Cardiac muscle cell (in vitro differentiated cells and primary cell): ENCODE measurements around the gene HMOX1. TPM values are rescaled to one million over a fixed set of nuclear protein-coding genes. Genes with fewer than 3 reads are reported as not detected.

Experiments used
- DNase-seq, 2 donors: peaks; one replicate each; pipeline versions ENCODE4 v3.0.0 to v3.0.0-alpha.2; 2010 to 2017; ENCODE audit warnings: low read depth in 1 of 2, low spot score in 1 of 2
- H3K27ac ChIP-seq: fragments of 200-600 bp; sonication (generic); 2 replicates; pipeline ENCODE4 v1.5.1; 2016
- H3K27me3 ChIP-seq: fragments of 200-600 bp; sonication (generic); 2 replicates; pipeline ENCODE4 v1.6.0; 2016; ENCODE audit warnings: control low read depth
- H3K36me3 ChIP-seq: fragments of 200-600 bp; sonication (generic); 2 replicates; pipeline ENCODE4 v1.5.1; 2016; ENCODE audit warnings: control low read depth
- H3K4me1 ChIP-seq: fragments of 200-600 bp; sonication (generic); 2 replicates; pipeline ENCODE4 v1.8.1; 2017; ENCODE audit warnings: low read depth, mild to moderate bottlenecking, mixed run types
- H3K4me3 ChIP-seq: fragments of 200-600 bp; sonication (generic); 2 replicates; pipeline ENCODE4 v1.5.1; 2016; ENCODE audit warnings: mild to moderate bottlenecking
- H3K9me3 ChIP-seq: fragments of 200-600 bp; sonication (generic); 2 replicates; pipeline ENCODE4 v1.5.1; 2017; ENCODE audit warnings: low read depth, mild to moderate bottlenecking, control low read depth
- CTCF ChIP-seq: IDR thresholded peaks from 2 replicates; pipeline ENCODE4 v1.5.1; 2012; ENCODE audit warnings: low read depth, mild to moderate bottlenecking, low read length
- polyA plus RNA-seq: library from polyadenylated mRNA; unstranded; fragments of >200 nt; fragmentation: Nextera tagmentation; extraction: Ambion mirVana; gene quantifications from 2 replicates; pipeline ENCODE4 v1.2.1, GENCODE V29; 2016
- total RNA-seq: library from RNA; depleted of rRNA; stranded (reverse); fragments of >200 nt; gene quantifications from 2 replicates; pipeline ENCODE4 v1.2.3, GENCODE V29; 2016

Gene HMOX1
- total and polyA plus RNA-seq, 2 experiments from 2014 or later: 1.6 to 2.1 TPM

GRCh38 chr22:35440129-35440528 is 59.2 kb downstream of the HMOX1 start:
- H3K4me1 ChIP-seq: no peaks in the 10 kb centered on the region
- H3K36me3 ChIP-seq: no peaks in the 10 kb centered on the region
- no peaks in the 10 kb centered on the region for H3K9me3 ChIP-seq
- H3K27ac ChIP-seq: no peak overlapping the region
- no peak for DNase-seq
- no peak for TF ChIP-seq CTCF
- no peaks in the 10 kb centered on the region for H3K27me3 ChIP-seq
- no peak overlapping the region for H3K4me3 ChIP-seq

- no peak for TF ChIP-seq CTCF
- Histone ChIP-seq H3K9me3 (no peaks in the 10 kb centered on the region), H3K27ac (no peak overlapping the region), H3K4me1 (no peaks in the 10 kb centered on the region), H3K36me3 (no peaks in the 10 kb centered on the region), H3K27me3 (no peaks in the 10 kb centered on the region), H3K4me3 (no peak overlapping the region)
- no peak for DNase-seq
These were observed 60.7 kb downstream of the HMOX1 start for GRCh38 chr22:35441489-35442100.

- H3K4me1 ChIP-seq: no peaks in the 10 kb centered on the region
- H3K9me3 ChIP-seq: no peaks in the 10 kb centered on the region
- TF ChIP-seq CTCF: no peak
- no peaks in the 10 kb centered on the region for H3K27me3 ChIP-seq
- DNase-seq: no peak
- H3K27ac ChIP-seq: no peak overlapping the region
- H3K36me3 ChIP-seq: no peaks in the 10 kb centered on the region
- H3K4me3 ChIP-seq: no peak overlapping the region
These were observed 61.6 kb downstream of the HMOX1 start for GRCh38 chr22:35442471-35442870.

GRCh38 chr22:35443338-35443737 is 62.4 kb downstream of the HMOX1 start:
- no peaks in the 10 kb centered on the region for H3K4me1 ChIP-seq
- no peak overlapping the region for H3K4me3 ChIP-seq
- H3K27ac ChIP-seq: no peak overlapping the region
- H3K9me3 ChIP-seq: no peaks in the 10 kb centered on the region
- no peaks in the 10 kb centered on the region for H3K27me3 ChIP-seq
- no peak for DNase-seq
- TF ChIP-seq CTCF: no peak
- H3K36me3 ChIP-seq: no peaks in the 10 kb centered on the region

Other genes with a start within 250 kb of the HMOX1 start
- gene HMGXB4, start 123.6 kb upstream of the HMOX1 start, total RNA-seq: 8.1 and 17.7 TPM in 2 replicates
- gene HMGXB4, start 123.6 kb upstream of the HMOX1 start, polyA plus RNA-seq: 16.8 and 21.1 TPM in 2 replicates
- gene TOM1, start 81.2 kb upstream of the HMOX1 start, total RNA-seq: 66.3 and 107 TPM in 2 replicates
- gene TOM1, start 81.2 kb upstream of the HMOX1 start, polyA plus RNA-seq: 76.2 and 84.9 TPM in 2 replicates
- gene MCM5, start 19.0 kb downstream of the HMOX1 start, total RNA-seq: 26.2 and 83.5 TPM in 2 replicates
- gene MCM5, start 19.0 kb downstream of the HMOX1 start, polyA plus RNA-seq: 31.7 and 82.1 TPM in 2 replicates
- 1.1 and 1.2 TPM in 2 replicates for gene RASD2, start 159.7 kb downstream of the HMOX1 start, total RNA-seq
- 0.61 and 2.3 TPM in 2 replicates for gene RASD2, start 159.7 kb downstream of the HMOX1 start, polyA plus RNA-seq
- 952 and 1,065 TPM in 2 replicates for gene MB, start 236.2 kb downstream of the HMOX1 start, total RNA-seq
- gene MB, start 236.2 kb downstream of the HMOX1 start, polyA plus RNA-seq: 829 and 1,030 TPM in 2 replicates